Motor neuron (in vitro differentiated cells): Measurements from ENCODE around the gene ADA. TPM values are rescaled to one million over a fixed set of nuclear protein-coding genes. Genes with fewer than 3 reads are reported as not detected.

Experiments
- ATAC-seq, 8 experiments: fragments of 200-7000 bp; cut with Tn5 transposase; replicated peaks in 6 of 8; 2 replicates each; pipeline ENCODE4 v1.8.0; 2021; ENCODE audit warnings: mild to moderate bottlenecking in 8 of 8, moderate library complexity in 8 of 8
- H3K27ac ChIP-seq, 2 donors: fragments of 250-450 bp; sonication (Bioruptor Pico); 2 replicates each; pipeline ENCODE4 v1.9.0; 2021; ENCODE audit warnings: antibody characterized with exemption in 2 of 2, mild to moderate bottlenecking in 2 of 2, moderate library complexity in 1 of 2
- H3K4me1 ChIP-seq, 2 donors: fragments of 250-450 bp; sonication (Bioruptor Pico); replicated peaks in 1 of 2; 2 replicates each; pipeline ENCODE4 v1.6.1; 2021; ENCODE audit warnings: antibody characterized with exemption in 2 of 2, mild to moderate bottlenecking in 2 of 2, moderate library complexity in 1 of 2
- H3K4me3 ChIP-seq, 5 donors: fragments of 250-450 bp; sonication (Bioruptor Pico); 2 replicates each; pipeline ENCODE4 v1.9.0; 2021; ENCODE audit warnings: antibody characterized with exemption in 5 of 5, mild to moderate bottlenecking in 5 of 5, moderate library complexity in 4 of 5
- WGBS, 10 experiments: fragments of 450-650 bp; shearing (Covaris generic); methylation state at CpG; one replicate each; pipeline ENCODE4 v1.0.0; 2022; 5-methylcytosine and 5-hydroxymethylcytosine counted together
- in situ Hi-C, 9 experiments: fragments of 400-800 bp; cut with MboI; loops; one replicate each; pipeline ENCODE4 v1.15.0; 2021; ENCODE audit warnings: low sequenced_read_pairs in 9 of 9, low pct_unique_long_range_greater_than_20kb in 2 of 9; ENCODE audit not compliant: unreplicated experiment in 9 of 9
- total RNA-seq, 8 experiments: library from RNA; unstranded; fragments of 300-600 nt; gene quantifications; 2 replicates each; pipeline versions ENCODE4 v1.2.3 to v1.2.4, GENCODE V29; 2022

The ADA gene
- total RNA-seq, 8 experiments from 2014 or later: 1.9 to 8.9 (median 4.7) TPM

DNA sequence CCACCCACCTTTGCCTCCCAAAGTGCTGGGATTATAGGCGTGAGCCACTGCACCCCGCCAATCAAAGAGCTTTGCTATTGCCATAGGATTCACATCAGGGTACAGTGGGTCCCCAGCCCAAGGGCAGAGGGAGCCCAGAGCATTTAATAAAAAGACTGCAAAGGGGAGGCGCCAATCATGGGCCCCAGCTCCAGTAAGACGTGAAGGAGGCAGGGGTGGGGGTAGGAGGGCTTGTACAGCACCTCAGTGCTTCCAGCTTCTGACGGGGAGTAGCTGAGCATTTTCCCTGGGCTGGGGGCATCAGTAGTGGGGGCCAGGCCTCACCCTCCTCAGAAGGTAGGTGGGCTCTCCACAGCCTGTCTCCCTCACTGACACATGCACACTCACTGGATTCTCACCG lies 1.5 kb downstream of the ADA start:
- 83 to 100% (median 93%) methylated on average over 1 of the region's 6 CpGs; no CpG with 5 or more reads in 6 of the 10 experiments for WGBS, 10 experiments
- ATAC-seq: no peak
- H3K4me1 ChIP-seq: peaks cover 0 to 10% of the 10 kb centered on the region in 2 donors
- H3K4me3 ChIP-seq: no peak overlapping the region
- in situ Hi-C loops: no loop called here
- no peak overlapping the region for H3K27ac ChIP-seq

DNA sequence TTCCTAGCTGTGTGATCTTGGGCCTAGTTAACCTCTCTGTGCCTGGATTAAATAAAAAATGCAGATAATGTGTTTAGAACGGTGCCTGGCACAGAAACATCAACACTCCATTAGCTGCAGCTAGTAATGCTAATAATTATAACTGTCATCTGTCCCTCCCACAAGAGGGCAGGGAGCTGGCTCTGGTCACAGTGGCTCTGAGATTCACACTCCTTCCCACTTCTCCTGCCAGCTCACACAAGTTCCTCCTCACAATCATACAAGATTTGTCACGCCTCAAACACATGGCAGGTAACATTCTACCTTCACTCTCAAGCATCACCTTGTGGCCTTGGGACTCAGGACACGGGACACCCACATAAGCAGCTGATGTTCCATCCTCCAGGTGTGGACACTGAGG lies 2.4 kb downstream of the ADA start:
- Histone ChIP-seq H3K27ac (no peak overlapping the region), H3K4me3 (no peak overlapping the region), H3K4me1 (peaks cover 0 to 11% of the 10 kb centered on the region in 2 donors)
- WGBS, 10 experiments: 40 to 100% (median 76%) methylated on average over 1 to 2 of the region's 3 CpGs; no CpG with 5 or more reads in 3 of the 10 experiments
- in situ Hi-C loops: no loop called here
- no peak for ATAC-seq

DNA sequence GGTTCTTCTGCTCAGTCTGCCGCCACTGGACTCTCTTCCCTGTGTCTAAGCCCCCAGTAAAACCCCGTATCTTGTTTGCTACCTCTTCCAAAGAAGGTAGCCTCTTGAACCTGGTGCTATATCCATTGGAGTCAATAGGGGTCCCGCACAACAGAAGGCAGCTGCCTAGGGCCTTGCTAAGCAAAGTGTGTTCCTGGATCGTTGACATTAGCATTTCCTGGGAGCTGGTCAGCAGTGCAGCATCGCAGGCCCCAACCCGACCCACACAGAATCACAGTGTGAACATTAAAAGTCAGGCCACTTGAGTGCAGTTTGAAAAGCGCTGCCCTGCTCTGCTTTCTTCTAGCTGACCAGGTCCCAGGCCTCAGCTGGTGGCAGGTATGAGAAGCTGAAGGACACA lies 2.9 kb downstream of the ADA start:
- ATAC-seq: no peak
- H3K4me3 ChIP-seq: no peak overlapping the region
- in situ Hi-C loops: no loop called here
- peaks cover 0 to 15% of the 10 kb centered on the region in 2 donors for H3K4me1 ChIP-seq
- 60 to 100% (median 82%) methylated on average over 1 to 6 of the region's 7 CpGs; no CpG with 5 or more reads in 2 of the 10 experiments for WGBS, 10 experiments
- H3K27ac ChIP-seq: no peak overlapping the region

DNA sequence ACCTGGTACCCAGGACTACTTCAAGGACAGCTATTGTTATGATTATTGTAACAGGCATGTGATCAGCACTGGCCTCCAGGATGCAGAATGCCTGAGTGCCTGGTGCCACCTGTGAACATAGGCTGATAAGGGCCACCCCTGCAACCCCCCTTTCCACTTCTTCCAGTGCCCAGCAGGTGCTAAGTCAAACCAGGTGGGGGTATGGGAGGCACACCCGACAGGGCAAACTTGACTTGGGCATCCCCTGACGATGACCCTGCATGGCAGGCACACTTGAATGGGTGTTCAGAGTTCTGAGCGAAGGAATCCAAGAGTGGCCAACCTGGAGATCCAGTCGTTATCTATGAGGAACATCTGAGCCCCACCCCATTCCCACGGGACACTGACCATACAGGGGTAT lies 3.4 kb downstream of the ADA start:
- H3K27ac ChIP-seq: no peak overlapping the region
- no peak for ATAC-seq
- no peak overlapping the region for H3K4me3 ChIP-seq
- in situ Hi-C loops: no loop called here
- H3K4me1 ChIP-seq: peaks cover 0 to 19% of the 10 kb centered on the region in 2 donors
- WGBS, 10 experiments: 80 to 100% (median 96%) methylated on average over 1 to 4 of the region's 5 CpGs; no CpG with 5 or more reads in 6 of the 10 experiments

DNA sequence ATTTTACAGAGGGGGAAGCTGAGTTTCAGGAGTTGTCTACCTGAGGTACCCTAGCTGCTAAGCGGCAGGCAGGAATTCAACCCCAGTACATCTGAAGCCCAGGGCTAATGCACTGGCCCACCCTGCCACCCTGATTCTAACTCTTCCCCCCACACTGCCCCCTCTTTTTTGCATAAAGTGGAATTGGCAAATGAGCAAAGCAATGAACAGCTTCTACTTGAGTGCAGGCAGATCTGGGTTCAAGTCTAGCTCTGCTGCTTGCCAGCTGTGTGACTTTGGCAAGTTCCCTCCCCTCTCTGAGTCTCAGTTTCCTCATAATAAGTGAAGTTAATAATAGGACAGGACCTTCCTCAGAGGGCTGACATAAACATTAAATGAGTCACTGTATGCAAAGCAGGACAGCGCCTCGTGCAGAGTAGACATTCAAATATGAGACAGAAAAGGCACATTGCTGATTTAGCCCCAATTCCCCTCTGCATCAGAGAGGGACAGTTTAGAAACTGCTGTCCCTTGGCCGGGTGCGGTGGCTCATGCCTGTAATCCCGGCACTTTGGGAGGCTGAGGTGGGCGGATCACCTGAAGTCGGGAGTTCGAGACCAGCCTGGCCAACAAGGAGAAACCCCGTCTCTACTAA lies 4.7 kb downstream of the ADA start:
- Histone ChIP-seq H3K27ac (no peak overlapping the region), H3K4me3 (no peak overlapping the region), H3K4me1 (peaks cover 3 to 28% of the 10 kb centered on the region in 2 donors)
- peak in 2 of 8 experiments; percentile 28 to 32 for ATAC-seq
- in situ Hi-C loops: no loop called here
- 6 to 100% (median 80%) methylated on average over 2 to 5 of the region's 10 CpGs; no CpG with 5 or more reads in 3 of the 10 experiments for WGBS, 10 experiments

DNA sequence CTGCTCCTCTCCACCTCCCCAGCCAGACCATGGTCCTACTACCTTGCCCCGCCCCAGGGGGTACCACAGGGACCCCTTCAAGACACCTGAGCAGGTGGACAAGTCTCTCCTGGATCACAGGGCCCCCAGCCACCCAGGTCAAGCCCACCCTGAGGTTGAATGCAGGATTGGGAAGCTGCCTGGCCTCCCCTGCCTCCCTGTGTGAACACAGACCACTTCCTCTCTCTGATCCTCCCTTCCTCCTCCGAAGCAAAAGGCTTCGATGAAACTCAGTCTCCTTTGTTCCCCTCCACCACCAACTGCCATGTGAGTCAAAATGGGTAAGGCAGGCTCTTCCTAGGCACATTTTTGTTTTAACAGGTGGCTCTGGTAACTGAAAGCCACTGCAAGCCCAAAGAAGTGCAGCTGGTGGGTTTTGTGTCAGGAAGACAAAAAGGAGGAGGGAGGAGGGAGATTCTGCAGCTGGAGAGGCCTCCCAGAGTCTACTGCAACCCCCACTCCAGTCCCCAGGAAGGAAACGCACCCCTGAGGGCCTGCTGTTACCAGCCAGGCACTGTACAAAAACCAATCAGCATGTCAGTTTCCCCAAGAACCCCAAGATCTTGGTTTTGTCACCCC lies 5.4 kb downstream of the ADA start:
- WGBS, 10 experiments: 20 to 61% methylated on average over 1 to 3 of the region's 4 CpGs; no CpG with 5 or more reads in 8 of the 10 experiments
- Histone ChIP-seq H3K27ac (peak overlapping the region in 1 of 2 donors; percentile 74), H3K4me1 (peaks cover 3 to 28% of the 10 kb centered on the region in 2 donors), H3K4me3 (no peak overlapping the region)
- in situ Hi-C loops: no loop called here
- no peak for ATAC-seq

DNA sequence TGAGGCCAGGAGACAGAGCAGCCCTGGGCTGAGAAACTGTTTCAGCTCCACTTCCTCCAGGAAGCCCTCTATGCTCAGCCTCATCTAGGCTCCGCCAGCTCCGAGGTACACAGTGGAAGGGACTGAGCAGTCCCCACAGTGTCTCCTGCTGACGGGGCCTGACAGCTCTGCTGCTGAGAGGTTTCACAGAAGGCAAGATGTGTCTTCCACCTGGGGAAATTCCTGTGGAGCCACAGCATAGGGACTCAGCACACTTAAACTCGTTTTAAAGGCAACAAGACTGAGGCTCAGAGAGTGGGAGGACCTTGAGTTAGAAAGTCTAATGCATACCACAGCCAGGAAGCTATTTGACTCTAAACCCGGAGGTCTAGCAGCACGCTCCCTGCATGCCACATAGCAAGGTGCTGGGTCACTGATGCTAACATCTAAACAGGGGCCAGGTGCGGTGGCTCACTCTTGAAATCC lies 6.8 kb downstream of the ADA start:
- in situ Hi-C loops: no loop called here
- Histone ChIP-seq H3K27ac (no peak overlapping the region), H3K4me3 (no peak overlapping the region), H3K4me1 (peaks cover 3 to 28% of the 10 kb centered on the region in 2 donors)
- no peak for ATAC-seq
- WGBS, 10 experiments: 60 to 100% (median 93%) methylated on average over 1 to 4 of the region's 7 CpGs; no CpG with 5 or more reads in 6 of the 10 experiments

DNA sequence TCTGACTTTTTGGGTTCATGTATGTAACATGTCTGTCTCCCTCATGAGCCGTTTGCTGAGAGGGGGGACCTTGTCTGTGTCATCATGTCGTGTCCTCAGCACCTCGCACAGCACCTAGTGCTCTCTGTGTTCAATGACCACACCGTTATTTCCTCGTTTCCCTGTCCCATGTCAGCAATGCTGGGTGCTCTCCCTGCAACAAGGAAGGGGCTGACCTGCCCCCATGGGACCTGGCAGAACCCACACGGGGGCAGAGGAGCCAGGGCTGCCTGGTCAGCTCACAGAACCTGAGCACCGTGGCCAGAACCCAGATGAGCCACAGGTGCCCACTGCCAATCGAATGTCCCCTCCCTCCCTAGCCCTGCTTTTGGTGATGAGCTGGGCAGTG lies 7.3 kb downstream of the ADA start:
- no peak for ATAC-seq
- WGBS, 10 experiments: 60 to 100% (median 90%) methylated on average over 1 to 7 of the region's 8 CpGs; no CpG with 5 or more reads in 4 of the 10 experiments
- H3K27ac ChIP-seq: no peak overlapping the region

DNA sequence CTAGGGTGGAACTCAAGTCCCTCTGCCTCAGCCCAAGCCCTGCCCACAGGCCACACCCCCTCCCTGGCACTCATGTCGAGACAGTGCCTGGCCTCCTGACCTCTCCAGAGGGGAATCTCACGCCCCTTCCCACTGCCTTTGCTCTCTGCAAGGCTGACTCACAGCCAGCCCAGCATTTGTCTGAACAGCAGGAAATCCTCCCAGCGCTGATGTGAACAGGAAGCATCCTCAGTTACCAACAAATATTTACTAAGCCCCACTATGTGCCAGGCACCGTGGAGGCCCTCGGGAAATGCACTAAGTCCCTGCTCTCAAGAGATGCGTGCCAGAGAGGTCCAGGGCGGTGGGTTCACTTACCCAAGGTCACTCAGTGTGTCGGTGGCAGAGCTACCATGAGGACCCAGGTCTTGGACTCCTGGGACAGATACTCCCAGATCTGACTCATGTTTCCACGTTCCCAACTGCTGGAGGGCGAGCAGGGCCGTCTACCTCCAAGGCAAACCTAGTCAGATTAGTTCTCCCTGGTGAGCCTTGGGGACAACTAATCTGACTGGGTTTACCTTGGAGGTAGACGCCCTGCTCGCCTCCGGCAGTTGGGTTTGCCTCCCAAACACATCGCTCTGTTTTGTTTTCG lies 7.8 kb downstream of the ADA start:
- 18 to 100% (median 63%) methylated on average over 1 to 13 of the region's 16 CpGs; no CpG with 5 or more reads in 5 of the 10 experiments for WGBS, 10 experiments
- in situ Hi-C loops: no loop called here
- no peak overlapping the region for H3K27ac ChIP-seq
- H3K4me3 ChIP-seq: no peak overlapping the region
- peaks cover 3 to 28% of the 10 kb centered on the region in 2 donors for H3K4me1 ChIP-seq
- peak; percentile 11 to 83 (median 69) for ATAC-seq

More for the DNA sequence above, 7.3 kb downstream of the ADA start:
- Histone ChIP-seq H3K4me1 (peaks cover 3 to 28% of the 10 kb centered on the region in 2 donors), H3K4me3 (no peak overlapping the region)
- in situ Hi-C loops: no loop called here

DNA sequence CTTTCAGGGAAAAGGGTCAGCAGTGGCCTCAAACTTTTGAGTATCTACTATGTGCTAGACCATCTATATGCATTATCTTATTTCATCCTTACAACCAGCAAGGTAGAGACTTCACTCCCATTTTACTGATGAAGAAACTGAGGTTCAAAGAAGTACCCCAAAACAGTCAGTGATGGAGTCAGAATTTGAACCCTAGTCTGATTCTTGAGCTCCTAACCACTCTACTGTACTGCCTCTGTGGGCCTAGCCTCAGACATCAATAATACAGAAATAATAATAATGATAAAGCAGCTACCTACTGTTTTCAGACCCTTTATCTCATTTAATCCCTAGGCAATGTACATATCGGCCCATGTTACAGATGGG lies 8.4 kb downstream of the ADA start:
- Histone ChIP-seq H3K27ac (no peak overlapping the region), H3K4me1 (peaks cover 3 to 28% of the 10 kb centered on the region in 2 donors), H3K4me3 (no peak overlapping the region)
- in situ Hi-C loops: no loop called here
- no peak for ATAC-seq
- no CpG with 5 or more reads among the region's 1 CpG for WGBS, 10 experiments

DNA sequence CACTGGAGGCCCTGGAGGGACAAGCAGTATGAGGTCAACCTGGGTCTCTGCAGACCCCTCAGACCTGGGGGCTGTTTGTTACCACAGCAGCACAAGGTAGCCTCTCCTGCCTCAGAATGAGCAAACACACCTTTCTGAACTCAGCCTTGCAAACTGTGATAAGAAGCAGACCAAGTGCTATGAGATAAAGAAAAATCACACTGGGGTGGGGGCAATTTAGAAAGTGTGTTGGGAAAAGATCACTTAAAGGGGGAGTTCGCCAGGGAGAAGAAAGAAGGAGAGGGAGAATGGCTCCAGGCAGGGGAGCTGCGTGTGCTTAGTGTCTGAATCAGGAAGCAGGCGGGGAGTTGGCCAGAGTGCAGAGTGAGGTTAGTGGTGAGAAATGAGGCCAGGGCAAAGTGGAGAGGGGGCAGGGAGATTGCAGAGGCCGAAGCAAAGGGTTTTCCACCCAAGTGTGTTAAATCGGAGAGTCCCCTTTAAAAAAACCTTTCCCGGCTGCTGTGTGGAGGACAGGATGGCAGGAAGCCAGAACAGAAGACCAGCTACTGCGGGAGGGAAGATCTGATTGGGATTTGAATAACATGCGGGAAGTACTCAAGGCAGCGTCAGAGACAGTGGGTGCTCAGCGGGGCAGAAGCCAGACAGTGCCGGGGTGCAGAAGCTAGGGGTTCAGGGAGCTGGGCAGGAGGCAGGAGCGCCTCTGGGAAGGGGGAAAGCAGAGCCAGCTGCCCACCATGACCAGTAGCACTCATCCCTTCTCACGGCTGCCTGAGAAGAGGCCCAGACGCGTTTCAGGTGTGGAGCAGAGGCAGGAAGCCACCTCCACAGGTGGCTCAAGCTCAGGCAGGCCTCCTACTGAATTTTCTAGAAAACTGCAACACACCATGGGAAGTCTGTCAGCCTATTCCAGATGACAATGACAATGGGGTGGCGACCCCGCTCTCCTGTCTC lies 9.0 kb downstream of the ADA start:
- in situ Hi-C loops: no loop called here
- Histone ChIP-seq H3K4me1 (peaks cover 3 to 28% of the 10 kb centered on the region in 2 donors), H3K4me3 (peak overlapping the region in 1 of 5 donors; percentile 1), H3K27ac (peak overlapping the region in 1 of 2 donors; percentile 64)
- ATAC-seq: peak; percentile 68 to 91 (median 77)
- WGBS, 10 experiments: 0 to 58% (median 16%) methylated on average over 1 to 9 of the region's 17 CpGs

DNA sequence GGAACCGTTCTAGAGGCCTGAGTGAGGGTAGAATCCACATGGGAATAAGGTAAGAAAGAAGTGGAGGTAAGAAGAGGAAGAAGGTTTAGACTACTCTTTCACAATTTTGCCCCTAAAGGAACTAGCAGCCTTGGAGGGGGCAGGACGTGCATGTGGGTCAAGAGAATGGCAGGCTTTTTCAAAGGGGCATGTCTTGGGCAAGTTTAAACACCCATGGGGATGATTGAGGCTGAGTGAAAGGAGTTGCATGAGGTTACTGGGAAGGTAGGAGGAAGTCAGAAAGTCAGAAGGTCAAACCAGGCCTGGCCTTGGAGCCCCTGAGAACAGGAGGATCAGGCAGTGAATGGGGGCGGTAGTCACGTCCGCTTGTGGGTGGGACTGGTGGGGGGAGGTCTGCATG lies 10.2 kb downstream of the ADA start:
- no peak overlapping the region for H3K4me3 ChIP-seq
- 94 to 100% (median 100%) methylated on average over 1 to 5 of the region's 5 CpGs; no CpG with 5 or more reads in 2 of the 10 experiments for WGBS, 10 experiments
- no peak for ATAC-seq
- H3K4me1 ChIP-seq: peaks cover 3 to 28% of the 10 kb centered on the region in 2 donors
- in situ Hi-C loops: no loop called here
- no peak overlapping the region for H3K27ac ChIP-seq
